SU-DHL-6 (cell line): ENCODE data around the gene VWA1.
"Not testable (repeated sequence)": the region's sequence is repeated elsewhere in the genome, so short reads cannot be mapped to it uniquely, and the experiment has no call there.

Source experiments
- H2AFZ ChIP-seq: fragments of 200-600 bp; sonication (generic); 2 replicates; pipeline ENCODE4 v1.6.1; 2014; ENCODE audit warnings: low read depth, mild to moderate bottlenecking, moderate library complexity, mixed read lengths, antibody characterized with exemption, low read length; ENCODE audit not compliant: severe bottlenecking
- H3F3A ChIP-seq: fragments of 200-600 bp; shearing (Covaris generic); 2 replicates; pipeline ENCODE4 v1.6.0; 2016; ENCODE audit warnings: antibody characterized with exemption, mild to moderate bottlenecking; ENCODE audit not compliant: insufficient read depth
- H3K27ac ChIP-seq: fragments of 200-600 bp; sonication (generic); 2 replicates; pipeline ENCODE4 v1.5.1; 2016; ENCODE audit warnings: low read depth, mild to moderate bottlenecking, low read length, moderate library complexity, mixed read lengths
- H3K27me3 ChIP-seq: fragments of 200-600 bp; sonication (generic), shearing (Covaris generic); 2 replicates; pipeline ENCODE4 v1.6.0; 2014; ENCODE audit warnings: mild to moderate bottlenecking, low read length
- H3K36me3 ChIP-seq: fragments of 200-600 bp; sonication (generic); 2 replicates; pipeline ENCODE4 v1.6.1; 2014; ENCODE audit warnings: mild to moderate bottlenecking, low read length, mixed read lengths
- H3K4me2 ChIP-seq: fragments of 300-600, 200-600 bp; shearing (Covaris generic), sonication (generic); 2 replicates; pipeline ENCODE4 v1.6.0; 2014; ENCODE audit warnings: low read length, low read depth, mild to moderate bottlenecking; ENCODE audit not compliant: poor library complexity, severe bottlenecking
- H3K4me3 ChIP-seq: fragments of 200-600 bp; sonication (generic); 2 replicates; pipeline ENCODE4 v1.5.1; 2014; ENCODE audit warnings: antibody characterized with exemption, low read length, mild to moderate bottlenecking, mixed read lengths; ENCODE audit not compliant: insufficient read depth, poor library complexity, severe bottlenecking
- H3K79me2 ChIP-seq: fragments of 200-600 bp; sonication (generic); 2 replicates; pipeline ENCODE4 v1.6.1; 2014; ENCODE audit warnings: mild to moderate bottlenecking, low read length, moderate library complexity; ENCODE audit not compliant: insufficient read depth
- H3K9ac ChIP-seq: fragments of 200-600 bp; sonication (generic); 2 replicates; pipeline ENCODE4 v1.7.0; 2014; ENCODE audit warnings: mild to moderate bottlenecking, low read length
- H3K9me2 ChIP-seq: fragments of 200-600 bp; sonication (generic); replicated peaks from 2 replicates; pipeline ENCODE4 v1.6.1; 2014; ENCODE audit warnings: low read length; ENCODE audit not compliant: insufficient read depth
- H3K9me3 ChIP-seq: fragments of 200-600 bp; sonication (generic); 2 replicates; pipeline ENCODE4 v1.6.1; 2014; ENCODE audit warnings: low read length, mixed read lengths; ENCODE audit not compliant: insufficient read depth
- H4K20me1 ChIP-seq: fragments of 200-600 bp; sonication (generic); 2 replicates; pipeline ENCODE4 v1.6.1; 2014; ENCODE audit warnings: low read depth, mild to moderate bottlenecking, antibody characterized with exemption, low read length, moderate library complexity, mixed read lengths
- CTCF ChIP-seq: fragments of 200-600 bp; sonication (generic); IDR thresholded peaks from one replicate; pipeline ENCODE4 v1.5.1; 2017; ENCODE audit warnings: antibody characterized with exemption, mild to moderate bottlenecking, low read length, moderate library complexity; ENCODE audit not compliant: insufficient read depth, poor library complexity, severe bottlenecking
- EZH2phosphoT487 ChIP-seq: fragments of 200-600 bp; sonication (generic), shearing (Covaris generic); conservative IDR thresholded peaks from 2 replicates; pipeline ENCODE4 v1.6.1; 2018; ENCODE audit warnings: mild to moderate bottlenecking, antibody characterized with exemption, low read length, moderate library complexity, mixed read lengths

Gene VWA1

GRCh38 chr1:1401457-1402010 is 34.0 kb upstream of the VWA1 start:
- H3K27ac ChIP-seq = no peak overlapping the region
- peaks cover 61% of the 10 kb centered on the region for H3K79me2 ChIP-seq
- H3K9me2 ChIP-seq = no peaks in the 10 kb centered on the region
- H3K4me2 ChIP-seq = peak overlapping the region; percentile 81
- H3K9ac ChIP-seq = peak overlapping the region; percentile 96; the same call in 1 of the 2 replicates
- H3K9me3 ChIP-seq = no peaks in the 10 kb centered on the region
- no peak overlapping the region for H3K4me3 ChIP-seq
- H4K20me1 ChIP-seq = no peaks in the 10 kb centered on the region
- H3F3A ChIP-seq = peaks cover 19% of the 10 kb centered on the region; the same call in 1 of the 2 replicates
- H3K27me3 ChIP-seq = no peaks in the 10 kb centered on the region
- H2AFZ ChIP-seq = no peak overlapping the region
- peaks cover 14% of the 10 kb centered on the region; the same call in 1 of the 2 replicates for H3K36me3 ChIP-seq
- TF ChIP-seq EZH2phosphoT487 (no peak), CTCF (no peak)

GRCh38 chr1:1402072-1402900 is 33.2 kb upstream of the VWA1 start:
- Histone ChIP-seq H4K20me1 (no peaks in the 10 kb centered on the region), H3K36me3 (peaks cover 11% of the 10 kb centered on the region; the same call in 1 of the 2 replicates), H3K4me3 (no peak overlapping the region), H3F3A (peaks cover 19% of the 10 kb centered on the region; the same call in 1 of the 2 replicates), H3K9ac (no peak overlapping the region), H3K9me3 (no peaks in the 10 kb centered on the region), H3K27ac (no peak overlapping the region), H3K9me2 (no peaks in the 10 kb centered on the region), H3K79me2 (peaks cover 62% of the 10 kb centered on the region), H3K27me3 (no peaks in the 10 kb centered on the region), H3K4me2 (no peak overlapping the region), H2AFZ (no peak overlapping the region)
- TF ChIP-seq CTCF = peak; percentile 46
- TF ChIP-seq EZH2phosphoT487 = no peak

GRCh38 chr1:1402901-1403392 is 32.5 kb upstream of the VWA1 start:
- H3K9me2 ChIP-seq, H3K36me3 ChIP-seq, H3K27ac ChIP-seq, H3K4me2 ChIP-seq, H2AFZ ChIP-seq, H3K4me3 ChIP-seq, H3K9me3 ChIP-seq, H3K9ac ChIP-seq, H3K27me3 ChIP-seq, H4K20me1 ChIP-seq: not testable (repeated sequence)
- H3K79me2 ChIP-seq = peaks cover 62% of the 10 kb centered on the region
- peaks cover 19% of the 10 kb centered on the region; the same call in 1 of the 2 replicates for H3F3A ChIP-seq
